LHCN-M2 (cell line): ENCODE measurements around the gene PAMR1. TPM values are rescaled to one million over a fixed set of nuclear protein-coding genes. Genes with fewer than 3 reads are reported as not detected.
A peak's percentile ranks its signal among the peaks of the same experiment; 100 is the strongest.

ENCODE experiments used
- DNase-seq: peaks from one replicate; pipeline ENCODE4 v3.0.0-alpha.2; 2012; ENCODE audit warnings: low read depth
- total RNA-seq: library from RNA; depleted of rRNA; stranded (reverse); fragments of >200 nt; gene quantifications from 2 replicates; pipeline ENCODE4 v1.2.3, GENCODE V29; 2014

Gene PAMR1
- total RNA-seq, 1 experiment from 2014 or later, result 0.23 TPM

DNA sequence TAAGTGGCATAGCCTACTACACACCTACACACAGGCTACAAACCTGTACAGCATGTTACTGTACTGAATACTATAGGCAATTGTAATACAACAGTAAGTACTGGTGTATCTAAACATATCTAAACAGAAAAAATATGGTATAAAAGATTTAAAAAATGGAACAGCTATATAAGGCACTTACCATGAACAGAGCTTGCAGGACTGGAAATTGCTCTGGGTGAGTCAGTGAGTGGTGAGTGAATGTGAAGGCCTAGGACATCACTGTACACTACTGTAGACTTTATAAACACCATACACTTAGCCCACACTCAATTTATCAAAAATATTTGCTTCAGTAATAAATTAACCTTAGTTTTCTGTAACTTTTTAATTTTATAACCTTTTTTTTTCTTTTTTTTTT, 24.7 kb downstream of the PAMR1 start:
- DNase-seq, result no peak

DNA sequence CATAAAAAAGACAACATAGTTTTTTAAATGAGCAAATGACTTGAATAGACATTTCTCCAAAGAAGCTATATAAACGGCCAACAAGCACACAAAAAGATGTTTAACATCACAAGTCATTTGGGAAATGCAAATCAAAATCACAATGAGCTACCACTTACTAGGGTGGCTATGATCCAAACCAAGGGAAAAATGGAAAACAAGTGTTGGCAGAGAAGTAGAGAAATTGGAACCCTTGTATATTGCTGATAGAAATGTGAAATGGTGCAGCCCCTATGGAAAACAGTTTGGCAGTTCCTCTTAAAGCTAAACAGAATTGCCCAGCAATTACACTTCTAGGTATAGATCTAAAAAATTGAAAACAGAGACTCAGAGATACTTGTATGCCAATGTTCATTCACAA, 29.0 kb downstream of the PAMR1 start:
- no peak for DNase-seq

DNA sequence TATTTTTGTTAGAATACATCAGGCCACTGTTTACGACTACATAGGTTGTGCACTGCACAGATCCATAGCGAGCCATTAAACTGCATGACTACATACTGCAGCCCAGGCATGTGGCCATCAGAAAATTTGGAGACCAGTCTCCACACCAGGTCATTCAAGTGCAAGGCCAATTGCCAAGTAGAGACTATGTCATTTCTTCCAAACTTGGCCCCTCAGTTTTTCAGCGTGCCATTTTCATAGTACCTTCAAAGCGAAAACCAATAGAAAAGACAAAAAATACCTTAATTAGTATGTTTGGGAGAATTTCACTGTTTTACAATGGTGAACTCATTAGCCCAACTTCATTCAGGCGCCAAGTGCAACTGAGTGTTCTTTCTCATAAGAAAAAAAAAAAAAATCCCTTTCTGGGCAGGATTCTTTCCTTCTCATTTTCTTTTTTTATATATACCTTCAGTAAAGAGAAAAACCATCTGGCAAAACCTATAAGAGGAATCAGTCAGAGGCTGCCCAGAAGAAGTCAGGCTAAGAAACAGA, 30.4 kb downstream of the PAMR1 start:
- DNase-seq, result no peak

DNA sequence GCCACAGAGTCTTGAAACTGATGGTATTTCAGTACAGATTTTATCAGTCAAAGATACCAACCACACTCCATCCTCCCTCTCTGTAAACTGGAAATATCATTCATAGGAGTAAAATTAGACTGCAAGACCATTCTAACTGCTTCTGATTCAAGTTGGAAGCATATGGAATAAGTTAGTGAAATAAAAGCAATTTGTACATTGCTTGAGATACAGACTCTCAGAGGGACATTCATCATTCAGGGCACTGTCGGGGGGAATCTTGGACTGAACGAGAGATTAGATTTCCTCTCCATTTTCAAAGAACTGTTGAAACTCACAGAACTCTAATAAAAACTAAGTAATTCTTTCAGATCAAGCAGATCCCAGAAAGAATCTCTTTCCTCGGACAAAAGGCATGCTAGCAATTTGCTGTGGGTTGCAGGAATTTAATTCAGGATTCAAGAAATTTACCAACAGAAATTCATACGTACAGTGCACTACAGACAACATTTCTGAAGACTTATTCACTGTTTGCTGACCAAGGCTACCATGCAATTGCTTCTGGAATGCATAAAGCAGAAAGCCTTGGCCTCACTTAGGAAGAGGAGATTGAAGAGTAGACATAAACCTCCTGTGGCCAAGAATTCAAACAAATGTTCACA, 34.1 kb downstream of the PAMR1 start:
- peak; percentile 80 for DNase-seq

DNA sequence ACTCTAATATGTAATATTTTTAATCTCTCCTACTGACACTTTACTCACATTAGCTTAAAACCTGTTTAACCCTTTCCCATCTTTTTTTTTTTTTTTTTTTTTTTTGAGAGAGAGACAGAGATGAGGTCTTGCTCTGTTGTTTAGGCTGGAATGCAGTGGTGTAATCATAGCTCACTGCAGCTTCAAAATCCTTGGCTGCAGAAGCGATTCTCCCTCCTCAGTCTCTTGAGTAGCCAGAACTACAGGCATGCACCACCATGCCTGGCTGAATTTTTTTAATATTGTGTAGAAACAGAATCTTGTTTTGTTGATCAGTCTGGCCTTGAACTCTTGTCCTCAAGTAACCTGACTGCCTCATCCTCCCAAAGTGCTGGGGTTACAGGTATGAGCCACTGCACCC, 37.3 kb downstream of the PAMR1 start:
- no peak for DNase-seq

DNA sequence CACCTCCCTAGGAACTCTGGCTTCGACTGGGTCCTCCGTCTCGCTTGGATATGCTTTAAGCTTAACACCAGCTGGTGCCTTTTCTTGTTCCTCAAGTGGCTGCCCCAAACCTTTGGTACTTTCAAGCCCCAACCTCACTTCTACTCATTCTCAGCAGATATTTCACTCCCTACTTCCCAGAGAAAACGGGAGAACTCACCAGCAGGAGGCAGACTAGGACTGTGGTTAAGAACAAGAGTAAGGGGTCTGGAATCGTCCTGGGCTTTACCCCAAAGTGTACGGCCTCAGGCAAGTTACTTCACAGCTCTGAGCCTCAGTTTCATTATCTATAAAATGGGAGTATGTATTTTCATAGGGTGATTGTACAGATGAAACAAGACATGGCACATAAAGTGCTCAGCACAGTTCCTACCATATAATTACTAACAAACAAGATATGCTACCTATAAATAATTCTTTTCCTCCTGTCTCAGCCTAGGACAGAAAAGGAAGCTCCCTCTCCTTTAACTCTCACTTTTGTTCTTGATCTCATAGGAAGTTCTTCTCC, 37.8 kb downstream of the PAMR1 start:
- DNase-seq, result peak; percentile 71

DNA sequence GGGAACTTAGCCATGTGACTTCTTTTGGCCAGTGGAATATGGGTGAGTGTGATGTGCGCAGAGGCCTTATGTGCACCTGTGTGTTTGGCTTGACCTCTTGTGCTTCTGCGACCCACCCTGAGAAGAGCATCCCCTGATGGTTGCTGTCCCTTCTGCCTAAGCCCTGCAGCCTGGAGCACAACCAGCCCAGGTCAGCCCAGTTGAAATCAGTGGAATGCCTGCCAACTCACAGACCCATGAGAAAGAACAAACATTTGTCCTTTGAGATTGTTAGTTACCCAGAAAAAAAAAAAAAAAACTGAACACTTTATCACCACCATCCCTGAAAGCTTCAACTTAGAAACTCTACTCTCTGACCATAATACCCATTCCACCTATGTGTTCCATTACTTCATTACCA, 38.5 kb downstream of the PAMR1 start:
- no peak for DNase-seq

DNA sequence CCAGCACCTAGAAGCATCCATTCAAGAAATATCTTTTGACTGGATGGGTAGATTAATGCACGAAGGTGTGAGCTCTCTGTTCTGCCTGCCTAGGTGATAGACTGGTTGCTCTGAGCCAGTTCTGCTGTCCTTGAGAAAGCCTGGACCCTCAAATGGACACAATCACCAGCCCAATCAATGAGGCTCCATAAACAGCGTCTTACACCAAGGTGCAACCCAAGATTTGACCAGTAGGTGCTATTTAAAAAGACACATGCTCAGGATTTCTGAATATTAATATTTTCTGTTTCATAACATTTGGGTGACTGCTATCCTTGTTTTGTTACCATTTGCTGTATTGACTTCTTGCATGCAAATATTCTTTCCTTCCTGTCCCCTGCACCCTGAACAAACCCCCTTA, 39.0 kb downstream of the PAMR1 start:
- DNase-seq, result no peak

DNA sequence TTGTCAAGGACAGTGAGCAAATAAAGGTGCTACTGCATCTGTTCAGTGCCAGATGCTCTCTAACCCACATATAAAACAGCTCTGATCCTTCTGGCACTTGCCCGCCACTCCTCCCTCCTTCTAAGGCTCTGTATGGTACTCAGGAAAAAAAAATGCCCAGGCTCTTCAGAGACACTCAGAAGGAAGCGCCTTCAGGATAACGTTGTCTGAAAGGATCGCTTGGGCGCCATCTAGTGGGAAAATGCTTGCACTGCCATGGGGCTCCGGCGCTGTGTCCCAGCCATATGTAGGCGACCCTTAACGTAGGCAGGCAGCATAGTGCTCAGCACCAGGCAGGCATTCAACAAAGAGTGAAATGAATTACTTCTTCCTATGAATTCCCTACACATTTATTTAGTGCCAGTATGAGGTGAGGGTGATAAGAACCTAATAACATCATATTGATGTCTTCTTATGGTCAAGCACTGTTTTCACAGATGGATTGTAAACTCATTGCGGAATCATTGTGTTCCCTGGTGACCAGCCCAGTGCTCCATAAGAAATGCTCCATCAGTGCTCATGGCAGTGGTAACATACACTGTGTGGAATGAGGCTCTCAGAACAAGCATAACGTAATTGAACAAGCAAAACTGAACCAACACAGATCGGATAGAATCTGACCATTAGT, 39.6 kb downstream of the PAMR1 start:
- peak; percentile 81 for DNase-seq

DNA sequence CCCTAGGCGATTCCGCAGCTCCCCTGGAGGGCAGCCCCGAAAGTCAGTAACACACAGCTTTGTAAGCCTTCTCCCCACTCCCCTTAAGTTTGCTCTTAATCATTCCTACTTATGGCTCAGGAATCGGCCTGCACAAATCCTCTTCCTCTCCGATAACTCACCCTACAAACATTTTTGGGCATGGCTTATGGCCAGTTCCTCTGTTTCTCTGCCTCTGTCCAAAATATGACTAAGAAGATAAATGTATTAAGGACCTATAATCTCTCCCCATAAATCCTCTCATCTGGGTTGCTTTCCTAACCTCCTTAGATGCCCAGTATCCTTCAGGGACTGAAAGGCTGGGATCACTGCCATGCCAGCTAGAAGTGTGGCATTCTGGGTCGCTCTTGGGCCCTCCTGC, 41.0 kb downstream of the PAMR1 start:
- DNase-seq, result peak; percentile 90

DNA sequence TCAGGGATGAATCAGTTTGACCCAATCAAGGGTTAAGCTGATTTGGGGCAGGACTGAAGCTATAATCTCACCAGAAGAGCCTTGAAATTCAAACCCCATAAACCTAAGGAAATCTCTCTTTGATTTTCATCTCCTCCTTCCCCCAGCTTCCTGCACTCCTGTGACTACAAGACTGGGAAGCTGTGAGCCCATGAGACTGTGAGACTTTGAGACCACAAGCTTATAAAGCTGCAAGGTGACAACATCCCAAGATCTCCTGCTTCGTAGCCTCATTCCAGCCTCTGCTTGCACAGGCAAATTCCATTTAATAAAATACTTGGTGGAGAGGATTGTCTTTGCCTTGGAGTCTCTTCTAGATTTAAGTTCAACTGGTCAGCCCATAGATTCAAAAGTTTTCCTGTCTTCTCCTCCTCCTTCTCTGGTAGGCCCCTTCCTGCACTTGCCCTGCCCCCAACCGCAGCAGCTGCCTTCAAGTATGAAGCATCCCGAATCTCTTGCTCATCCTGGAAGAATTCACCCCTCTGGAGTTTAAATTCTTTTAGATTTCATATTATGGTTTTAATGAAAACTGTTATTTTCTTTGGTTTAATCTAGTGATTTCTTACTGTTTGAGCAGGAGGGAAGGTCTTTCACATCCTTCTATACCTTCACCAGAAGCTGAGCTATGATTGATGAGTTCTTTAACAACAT, 42.1 kb downstream of the PAMR1 start:
- peak; percentile 92 for DNase-seq

DNA sequence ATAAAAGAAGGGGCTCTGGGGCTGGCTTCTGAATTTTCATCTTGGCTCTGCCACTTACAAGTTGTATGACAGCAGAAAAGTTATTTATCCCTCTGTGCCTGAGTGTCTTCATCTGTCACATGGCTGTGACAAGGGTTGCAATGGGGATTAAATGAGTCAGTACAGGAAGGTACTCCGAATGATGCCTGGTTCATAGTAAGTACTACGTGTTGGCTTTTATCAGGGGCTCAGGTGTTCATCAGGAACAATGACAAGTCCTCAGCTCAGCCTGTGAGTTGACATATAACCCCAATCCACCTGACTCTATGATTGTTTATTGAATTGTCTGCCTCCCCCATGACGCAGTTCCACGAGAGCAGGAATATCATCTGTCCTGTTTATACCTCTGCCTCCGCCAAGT, 45.7 kb downstream of the PAMR1 start:
- DNase-seq, result no peak

DNA sequence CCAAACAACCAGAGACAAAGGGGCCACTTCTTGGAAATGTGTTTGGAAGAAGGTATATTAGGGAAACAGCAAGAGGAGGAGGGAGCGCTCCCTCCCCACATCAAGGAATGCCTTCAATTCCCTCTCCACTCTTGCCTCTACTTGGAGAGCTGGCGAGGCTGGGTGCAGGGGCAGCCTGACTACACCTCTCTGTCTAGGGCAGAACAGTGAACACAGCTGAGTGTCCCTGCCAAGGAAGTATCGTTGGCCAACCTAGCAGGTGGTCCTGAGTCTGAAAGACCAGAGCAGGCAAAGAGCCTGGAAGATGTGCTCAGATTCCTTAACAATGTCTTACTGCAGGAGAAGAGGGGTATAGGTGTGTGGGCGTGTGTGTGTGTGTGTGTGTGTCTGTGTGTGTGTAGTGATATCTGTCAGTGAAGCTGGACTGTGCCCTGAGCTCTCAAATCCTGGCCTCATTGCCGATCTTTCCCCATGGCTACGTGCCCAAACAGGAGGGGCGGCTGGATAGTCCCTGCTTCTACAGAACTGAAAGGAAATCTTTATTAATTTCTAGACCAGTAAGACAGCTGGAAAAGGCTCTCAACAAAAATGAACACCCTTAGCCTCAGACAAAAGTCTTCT, 46.8 kb downstream of the PAMR1 start:
- no peak for DNase-seq

DNA sequence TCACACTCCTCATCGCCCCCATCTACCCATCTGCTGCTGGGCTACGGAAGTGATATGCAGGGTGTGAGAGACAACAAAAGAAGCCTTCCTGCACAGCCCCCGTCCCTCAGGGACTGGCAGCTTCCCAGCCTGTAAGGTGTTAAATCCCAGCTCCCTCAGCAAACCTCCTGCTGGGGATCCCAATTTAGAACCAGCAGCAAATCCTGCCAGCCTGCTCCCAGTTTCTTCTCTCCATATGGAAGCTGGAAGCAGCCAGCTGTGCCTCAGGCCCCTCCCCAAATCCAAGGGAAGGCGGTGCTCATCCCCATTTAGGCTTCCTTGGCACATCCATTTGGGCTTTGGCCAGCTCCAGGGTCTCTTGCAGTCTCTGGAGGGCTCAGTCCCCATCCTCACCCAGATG, 47.5 kb downstream of the PAMR1 start:
- no peak for DNase-seq

DNA sequence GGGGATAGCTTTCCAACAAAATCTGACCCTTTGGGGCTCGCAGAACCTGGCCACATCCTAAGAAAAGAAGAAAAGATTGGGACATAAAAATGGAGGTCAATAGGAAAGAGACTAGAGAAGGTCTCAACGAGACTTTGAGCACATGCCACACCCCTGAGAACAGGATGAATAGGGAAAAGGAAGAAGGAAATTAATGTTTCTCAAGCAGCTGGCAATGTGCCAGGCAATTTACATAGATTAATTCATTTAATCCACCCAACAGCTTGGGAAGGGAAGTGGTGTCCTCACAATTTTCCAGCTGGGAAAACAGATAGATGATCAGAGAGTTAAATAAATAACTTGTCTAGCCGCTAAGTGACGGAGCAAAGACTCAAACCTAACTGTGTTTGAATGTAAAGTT, 50.7 kb downstream of the PAMR1 start:
- no peak for DNase-seq

DNA sequence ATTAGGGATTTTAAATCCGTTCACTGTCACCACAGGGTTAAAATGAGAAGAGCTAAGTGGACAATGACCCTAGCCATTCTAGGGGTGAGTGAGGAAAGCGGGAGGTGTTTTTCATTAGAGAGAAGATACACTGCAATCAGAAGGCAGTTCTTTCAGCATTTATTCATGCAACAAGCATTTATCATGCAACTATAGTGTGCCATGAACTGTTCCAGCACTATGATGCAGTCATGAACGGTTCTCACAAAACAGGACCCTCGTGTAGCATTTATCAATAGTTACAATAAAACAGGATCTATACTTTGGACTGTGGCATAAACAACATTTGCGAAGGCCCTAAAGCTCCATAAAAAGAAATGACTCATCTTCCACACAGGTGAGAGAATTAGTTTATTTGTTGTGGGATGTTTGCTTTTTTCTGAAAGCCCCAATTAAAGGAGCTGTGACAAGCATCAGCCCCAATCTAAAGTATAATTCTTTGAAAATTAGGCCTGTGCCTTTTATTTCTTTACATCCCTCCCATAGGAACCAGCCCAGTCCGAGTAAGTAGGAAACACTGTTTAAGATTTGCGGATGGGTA, 51.5 kb downstream of the PAMR1 start:
- no peak for DNase-seq

DNA sequence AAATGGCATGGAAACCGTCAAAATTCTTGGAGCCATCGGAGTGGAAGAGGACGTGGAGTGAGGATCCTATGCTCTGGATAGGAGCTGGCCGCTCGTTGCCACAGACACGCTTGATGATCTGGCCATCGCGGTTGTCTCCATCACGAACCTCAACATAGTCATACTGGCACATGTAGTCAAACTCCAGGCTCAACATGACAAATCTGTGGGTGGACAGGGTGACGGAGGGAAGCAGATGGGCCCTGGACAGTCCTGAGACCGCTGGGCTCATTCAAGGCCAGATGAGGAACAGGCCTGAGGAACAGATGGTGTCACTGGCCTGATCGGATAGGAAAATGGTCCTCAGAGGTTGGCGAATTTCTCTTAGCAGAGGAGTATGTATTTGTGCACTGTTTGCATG, 54.8 kb downstream of the PAMR1 start:
- DNase-seq, result no peak

DNA sequence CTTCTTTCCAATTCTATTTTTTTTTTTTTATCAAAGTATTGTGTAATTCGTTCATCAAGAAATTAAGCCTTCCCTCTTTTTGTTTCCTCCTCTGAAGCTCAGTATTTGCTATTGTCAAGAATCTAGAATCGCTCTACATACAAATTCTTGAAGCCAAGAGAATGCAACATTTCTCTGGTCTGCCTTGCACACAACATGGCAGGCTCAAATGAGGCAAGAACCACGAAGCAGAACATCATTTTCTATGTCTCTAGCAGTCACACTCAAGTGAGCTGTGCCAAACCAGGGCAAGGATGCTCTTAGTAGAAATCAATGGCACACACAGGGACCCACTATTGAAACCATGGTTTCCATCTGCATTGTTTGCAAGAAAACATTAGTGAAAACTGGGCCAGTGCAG, 59.4 kb downstream of the PAMR1 start:
- no peak for DNase-seq

DNA sequence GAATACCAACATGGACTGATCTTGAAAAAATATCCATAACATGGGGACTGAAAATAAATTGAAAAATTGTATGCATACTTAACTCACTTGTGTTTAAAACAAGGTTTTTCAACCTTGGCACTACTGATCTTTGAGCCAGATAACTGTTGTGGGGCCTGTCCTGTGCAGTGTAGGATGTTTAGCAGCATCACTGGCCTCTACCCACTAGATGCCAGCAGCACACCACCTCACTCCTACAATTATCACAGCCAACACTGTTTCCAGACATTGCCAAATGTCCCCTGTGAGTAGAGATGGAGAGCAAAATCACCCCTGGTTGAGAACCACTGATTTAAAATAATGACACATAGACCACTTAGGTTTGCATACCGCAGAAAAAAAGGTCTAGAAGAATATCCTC, 61.1 kb downstream of the PAMR1 start:
- peak; percentile 77 for DNase-seq

DNA sequence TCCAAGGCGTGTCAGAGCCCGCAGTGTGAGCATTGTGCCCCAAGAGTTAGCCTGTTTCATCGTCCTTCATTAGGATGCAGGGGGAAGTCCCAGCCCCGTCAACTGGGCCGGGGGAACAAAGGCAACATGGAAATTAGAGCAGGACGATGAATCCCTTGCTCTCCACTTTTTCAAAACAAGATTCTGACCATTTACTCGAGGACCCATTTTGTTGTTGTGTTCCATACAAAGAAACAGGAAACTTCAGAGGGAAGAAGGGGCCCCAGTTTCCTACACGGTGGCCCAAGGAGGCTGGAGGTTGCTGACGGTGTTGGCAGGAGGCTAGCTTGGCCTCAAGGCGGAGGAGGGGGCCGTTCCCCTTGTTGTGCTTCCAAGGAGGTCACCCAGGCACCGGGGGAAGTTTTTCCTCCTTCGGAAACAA, 62.1 kb downstream of the PAMR1 start:
- no peak for DNase-seq

DNA sequence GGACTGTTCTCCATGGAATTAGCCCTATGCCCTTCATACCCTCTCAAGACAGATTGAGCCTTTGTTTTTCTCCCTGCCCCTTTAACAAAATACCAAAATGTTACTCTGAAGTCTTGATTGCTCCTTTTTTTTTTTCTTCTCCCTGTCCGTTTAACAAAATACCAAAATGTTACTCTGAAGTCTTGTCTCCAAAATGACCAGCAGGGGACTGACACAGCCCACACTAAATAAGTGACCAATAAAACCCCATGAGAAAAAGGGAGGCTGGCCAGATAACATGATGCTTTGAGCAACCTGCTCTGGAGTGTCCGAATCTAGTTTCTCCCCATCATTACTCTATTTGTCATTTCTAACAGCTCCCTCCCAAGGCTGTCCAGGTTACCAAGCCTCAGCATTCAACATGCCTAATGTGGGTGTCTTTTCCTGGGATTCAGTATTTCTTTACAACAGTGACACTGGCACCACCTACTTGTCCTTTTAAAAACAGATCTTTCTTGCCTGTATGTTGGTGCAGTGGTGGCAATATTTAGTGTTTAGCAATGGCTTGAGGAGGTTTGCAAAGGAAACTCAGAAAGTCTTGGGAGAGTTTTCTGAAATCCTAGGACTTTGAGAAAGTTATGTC, 63.4 kb downstream of the PAMR1 start:
- DNase-seq, result no peak
